HAP-1 (cell line): ENCODE results near the gene TAS2R19.

Source experiments
- DNase-seq, 2 experiments: peaks; one replicate each; pipeline ENCODE4 v3.0.0-alpha.2; 2016 to 2020; ENCODE audit warnings: low spot score in 2 of 2
- H3K27me3 ChIP-seq: fragments of 250-450 bp; sonication (Bioruptor Pico); 2 replicates; pipeline ENCODE4 v1.5.1; 2020; ENCODE audit warnings: low read depth, mild to moderate bottlenecking, moderate library complexity
- H3K36me3 ChIP-seq: fragments of 250-450 bp; sonication (Bioruptor Pico); replicated peaks from 2 replicates; pipeline ENCODE4 v1.5.1; 2020; ENCODE audit warnings: mild to moderate bottlenecking
- H3K4me1 ChIP-seq: fragments of 250-450 bp; sonication (Bioruptor Pico); 2 replicates; pipeline ENCODE4 v1.5.1; 2020; ENCODE audit warnings: mild to moderate bottlenecking
- H3K4me3 ChIP-seq: fragments of 250-450 bp; sonication (Bioruptor Pico); 2 replicates; pipeline ENCODE4 v1.5.1; 2020; ENCODE audit warnings: mild to moderate bottlenecking, moderate library complexity
- H3K9me3 ChIP-seq: fragments of 250-450 bp; sonication (Bioruptor Pico); 2 replicates; pipeline ENCODE4 v1.5.1; 2020; ENCODE audit warnings: mild to moderate bottlenecking, moderate library complexity
- in situ Hi-C: fragments of 300-500 bp; cut with MboI; formaldehyde crosslinking; loops from 3 replicates; pipeline ENCODE4 v1.14.3; 2020; ENCODE audit warnings: low sequenced_read_pairs, inconsistent platforms, mixed read lengths

TAS2R19 gene

GRCh38 chr12:11031307-11031706 is 8.9 kb upstream of the TAS2R19 start, which contains the start of gene TAS2R31:
Gene TAS2R31, minus strand, starts transcription at chr12:11031407. Its CDS starts 72 bp downstream, at chr12:11031335.
- DNase-seq = no peak
- Histone ChIP-seq H3K27me3 (no peaks in the 10 kb centered on the region), H3K4me3 (no peak within 1 kb of the TSS), H3K4me1 (no peaks in the 10 kb centered on the region), H3K36me3 (no peaks in the 10 kb centered on the region), H3K9me3 (no peaks in the 10 kb centered on the region)
- in situ Hi-C loops = no loop called here

- Histone ChIP-seq H3K36me3 (no peaks in the 10 kb centered on the region), H3K27me3 (no peaks in the 10 kb centered on the region), H3K4me1 (no peaks in the 10 kb centered on the region), H3K9me3 (no peaks in the 10 kb centered on the region), H3K4me3 (no peak overlapping the region)
- DNase-seq = peak in 1 of 2 experiments; percentile 14
- in situ Hi-C loops = no loop called here
Measured at GRCh38 chr12:11026118-11026517, 3.7 kb upstream of the TAS2R19 start.

- Histone ChIP-seq H3K9me3 (no peaks in the 10 kb centered on the region), H3K4me3 (no peak overlapping the region), H3K36me3 (no peaks in the 10 kb centered on the region), H3K4me1 (no peaks in the 10 kb centered on the region), H3K27me3 (no peaks in the 10 kb centered on the region)
- DNase-seq = no peak
- in situ Hi-C loops = no loop called here
Measured at GRCh38 chr12:11023387-11023786, 967 bp upstream of the TAS2R19 start.

- no peaks in the 10 kb centered on the region for H3K4me1 ChIP-seq
- in situ Hi-C loops = loop anchor here (5.0 kb wide), 1 partner anchor 55 kb away; no protein-coding TSS in a partner anchor
- H3K4me3 ChIP-seq = no peak overlapping the region
- no peaks in the 10 kb centered on the region for H3K9me3 ChIP-seq
- no peak for DNase-seq
- H3K36me3 ChIP-seq = no peaks in the 10 kb centered on the region
- no peaks in the 10 kb centered on the region for H3K27me3 ChIP-seq
Measured at GRCh38 chr12:11016937-11017336, 5.5 kb downstream of the TAS2R19 start.

- in situ Hi-C loops = loop anchor here (5.0 kb wide), 1 partner anchor 56 kb away; no protein-coding TSS in a partner anchor
- no peaks in the 10 kb centered on the region for H3K4me1 ChIP-seq
- no peaks in the 10 kb centered on the region for H3K36me3 ChIP-seq
- no peak for DNase-seq
- no peaks in the 10 kb centered on the region for H3K9me3 ChIP-seq
- H3K27me3 ChIP-seq = no peaks in the 10 kb centered on the region
- no peak overlapping the region for H3K4me3 ChIP-seq
Measured at GRCh38 chr12:11015775-11016430, 6.5 kb downstream of the TAS2R19 start.

GRCh38 chr12:11014234-11014633 is 8.2 kb downstream of the TAS2R19 start:
- no peaks in the 10 kb centered on the region for H3K27me3 ChIP-seq
- no peaks in the 10 kb centered on the region for H3K4me1 ChIP-seq
- H3K36me3 ChIP-seq = no peaks in the 10 kb centered on the region
- no peaks in the 10 kb centered on the region for H3K9me3 ChIP-seq
- DNase-seq = no peak
- in situ Hi-C loops = no loop called here
- no peak overlapping the region for H3K4me3 ChIP-seq

GRCh38 chr12:11007608-11008007 is 14.8 kb downstream of the TAS2R19 start:
- in situ Hi-C loops = no loop called here
- Histone ChIP-seq H3K36me3 (no peaks in the 10 kb centered on the region), H3K27me3 (no peaks in the 10 kb centered on the region), H3K4me3 (no peak overlapping the region), H3K9me3 (no peaks in the 10 kb centered on the region), H3K4me1 (no peaks in the 10 kb centered on the region)
- DNase-seq = no peak

- DNase-seq = no peak
- in situ Hi-C loops = no loop called here
- Histone ChIP-seq H3K4me1 (no peaks in the 10 kb centered on the region), H3K4me3 (no peak within 1 kb of the TSS), H3K9me3 (no peaks in the 10 kb centered on the region), H3K27me3 (no peaks in the 10 kb centered on the region), H3K36me3 (no peaks in the 10 kb centered on the region)
Measured at GRCh38 chr12:10998204-10998603, 24.2 kb downstream of the TAS2R19 start, which contains the start of gene TAS2R20. Gene TAS2R20, minus strand, starts transcription at chr12:10998304. Its CDS starts 429 bp downstream, at chr12:10997875.

GRCh38 chr12:10994307-10994706 is 28.1 kb downstream of the TAS2R19 start:
- Histone ChIP-seq H3K9me3 (no peaks in the 10 kb centered on the region), H3K4me1 (no peaks in the 10 kb centered on the region), H3K27me3 (no peaks in the 10 kb centered on the region), H3K4me3 (no peak overlapping the region), H3K36me3 (no peaks in the 10 kb centered on the region)
- no peak for DNase-seq
- in situ Hi-C loops = no loop called here

GRCh38 chr12:10989107-10989506 is 33.3 kb downstream of the TAS2R19 start:
- H3K4me1 ChIP-seq = no peaks in the 10 kb centered on the region
- H3K4me3 ChIP-seq = no peak overlapping the region
- in situ Hi-C loops = no loop called here
- H3K36me3 ChIP-seq = no peaks in the 10 kb centered on the region
- no peaks in the 10 kb centered on the region for H3K9me3 ChIP-seq
- DNase-seq = no peak
- H3K27me3 ChIP-seq = no peaks in the 10 kb centered on the region

GRCh38 chr12:10986812-10987211 is 35.6 kb downstream of the TAS2R19 start, which contains the start of gene TAS2R50:
Gene TAS2R50, minus strand, starts transcription at chr12:10986912. Its CDS starts 52 bp downstream, at chr12:10986860.
- no peak for DNase-seq
- H3K4me1 ChIP-seq = no peaks in the 10 kb centered on the region
- no peaks in the 10 kb centered on the region for H3K27me3 ChIP-seq
- H3K9me3 ChIP-seq = no peaks in the 10 kb centered on the region
- H3K36me3 ChIP-seq = no peaks in the 10 kb centered on the region
- in situ Hi-C loops = no loop called here
- no peak within 1 kb of the TSS for H3K4me3 ChIP-seq

GRCh38 chr12:10982244-10982643 is 40.2 kb downstream of the TAS2R19 start:
- no peak for DNase-seq
- Histone ChIP-seq H3K4me3 (no peak overlapping the region), H3K9me3 (no peaks in the 10 kb centered on the region), H3K27me3 (no peaks in the 10 kb centered on the region), H3K36me3 (no peaks in the 10 kb centered on the region), H3K4me1 (no peaks in the 10 kb centered on the region; the same call in 1 of the 2 replicates)
- in situ Hi-C loops = no loop called here

GRCh38 chr12:10974965-10975364 is 47.5 kb downstream of the TAS2R19 start:
- Histone ChIP-seq H3K36me3 (no peaks in the 10 kb centered on the region), H3K9me3 (no peaks in the 10 kb centered on the region), H3K27me3 (no peaks in the 10 kb centered on the region), H3K4me3 (no peak overlapping the region), H3K4me1 (no peaks in the 10 kb centered on the region; the same call in 1 of the 2 replicates)
- DNase-seq = peak in 1 of 2 experiments; percentile 2
- in situ Hi-C loops = no loop called here
